GM19193 (cell line): ENCODE results near the gene MBP.

Experiments
- POLR2A ChIP-seq: IDR thresholded peaks from 4 replicates; pipeline ENCODE4 v1.6.1; 2011; ENCODE audit not compliant: insufficient read depth, insufficient read length; ENCODE audit errors: extremely low read depth

The MBP gene

DNA sequence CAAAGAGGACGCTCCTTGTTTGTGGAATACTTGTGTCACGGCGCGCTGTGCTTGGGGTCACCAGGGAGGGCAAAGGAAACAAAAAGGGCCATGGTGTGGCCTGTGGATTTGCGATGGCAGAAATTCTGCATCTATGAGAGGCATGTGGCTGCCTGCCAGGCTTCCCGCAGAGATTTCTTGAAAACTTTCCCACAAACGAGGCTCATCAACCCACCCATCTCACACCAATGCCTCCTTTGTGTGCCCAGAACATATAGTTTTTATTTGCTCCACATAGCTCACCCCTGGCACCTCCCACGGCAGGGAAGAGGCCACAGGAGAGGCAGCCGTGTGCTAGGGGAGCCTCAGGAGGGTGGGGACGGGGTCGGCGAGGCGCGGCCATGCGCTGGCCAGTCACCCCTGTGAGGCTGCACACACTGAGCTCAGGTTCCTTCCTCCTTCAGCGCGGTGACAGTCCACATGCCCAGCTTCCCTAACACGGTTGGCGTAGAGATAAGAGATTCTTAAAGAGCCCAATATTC, 100.3 kb downstream of the MBP start:
- TF ChIP-seq POLR2A = no peak

DNA sequence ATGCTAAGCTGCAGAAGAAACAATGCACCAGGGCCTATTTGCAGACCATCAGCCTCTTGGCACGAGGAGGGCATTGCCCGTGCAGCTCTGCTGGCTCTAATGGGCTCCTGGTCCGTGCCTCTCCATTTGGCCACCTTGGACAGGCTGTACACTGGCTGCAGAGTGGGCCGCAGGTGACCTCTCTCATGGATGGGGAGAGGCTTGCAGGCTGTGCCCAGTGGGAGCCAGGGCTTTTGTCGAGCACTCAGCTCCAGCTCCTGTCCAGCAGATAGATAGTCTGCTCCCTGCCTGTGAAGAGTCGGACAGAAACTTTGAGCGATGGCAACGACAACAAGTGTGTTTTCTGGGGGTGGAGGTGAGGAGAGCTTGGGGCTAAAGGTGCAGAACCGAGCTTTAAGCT, 100.9 kb downstream of the MBP start:
- no peak for TF ChIP-seq POLR2A

DNA sequence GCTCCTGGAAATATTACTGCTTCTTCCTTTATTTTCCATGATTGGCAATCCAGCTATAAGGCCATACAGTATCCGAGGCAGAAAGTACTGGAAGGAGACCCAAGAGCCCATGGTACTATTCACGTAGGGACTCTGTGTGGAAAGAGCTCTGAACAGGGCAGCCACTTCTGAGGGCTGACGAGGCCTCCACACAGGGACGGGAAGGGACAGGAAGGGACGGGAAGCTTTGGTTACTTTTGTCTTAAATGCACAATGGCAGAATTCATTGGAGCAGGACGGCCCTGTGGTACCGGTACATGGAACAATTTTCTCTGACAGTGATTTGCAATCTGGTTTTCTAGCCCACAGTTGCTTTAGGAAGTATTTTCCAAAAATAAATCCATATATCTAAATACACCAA, 102.4 kb downstream of the MBP start:
- TF ChIP-seq POLR2A = no peak

- no peak for TF ChIP-seq POLR2A
Observed at GRCh38 chr18:77025831-77026363, 106.7 kb downstream of the MBP start.

GRCh38 chr18:77025123-77025522, 107.5 kb downstream of the MBP start:
- TF ChIP-seq POLR2A = no peak

DNA sequence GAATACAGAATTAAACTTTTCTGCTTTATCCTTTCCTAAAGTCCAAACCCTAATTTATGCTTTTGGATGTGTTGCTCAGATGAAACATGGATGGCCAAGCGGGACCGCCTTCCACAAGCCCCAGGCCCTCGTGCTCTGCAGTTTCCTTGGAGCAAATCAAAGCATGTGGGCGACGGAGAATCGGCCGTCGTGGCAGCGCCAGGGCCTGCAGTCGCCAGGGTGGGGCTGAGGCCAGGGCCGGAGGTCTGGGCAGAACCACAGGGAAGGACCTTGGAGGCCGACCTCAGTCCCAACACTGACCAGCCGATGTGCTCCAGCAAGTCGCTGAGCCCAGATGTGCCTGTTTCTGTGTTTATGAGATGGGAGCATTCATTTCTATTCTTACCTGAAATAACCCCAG, 108.1 kb downstream of the MBP start:
- TF ChIP-seq POLR2A = no peak

- no peak for TF ChIP-seq POLR2A
Observed at GRCh38 chr18:77023102-77023782, 109.3 kb downstream of the MBP start.

GRCh38 chr18:77022556-77022955, 110.0 kb downstream of the MBP start:
- no peak for TF ChIP-seq POLR2A

DNA sequence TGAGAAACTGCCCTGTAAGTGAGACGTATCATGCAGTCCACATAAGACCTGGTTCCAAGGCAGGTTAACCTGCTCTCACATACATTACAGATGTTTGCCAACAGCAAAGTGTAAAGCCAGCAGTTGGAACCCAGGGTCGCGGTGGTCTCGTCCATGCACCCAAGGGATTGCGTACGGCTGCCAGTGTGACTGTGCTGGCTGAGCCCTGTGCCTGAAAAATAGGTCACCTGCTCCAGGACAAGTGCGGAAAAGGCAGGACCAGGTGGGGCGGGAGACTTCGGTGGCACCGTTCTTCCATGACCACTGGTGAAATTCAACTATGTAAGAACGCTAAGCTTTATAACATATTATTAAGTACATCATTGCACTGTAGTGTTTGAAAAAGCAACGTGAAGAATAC, 110.5 kb downstream of the MBP start:
- no peak for TF ChIP-seq POLR2A

DNA sequence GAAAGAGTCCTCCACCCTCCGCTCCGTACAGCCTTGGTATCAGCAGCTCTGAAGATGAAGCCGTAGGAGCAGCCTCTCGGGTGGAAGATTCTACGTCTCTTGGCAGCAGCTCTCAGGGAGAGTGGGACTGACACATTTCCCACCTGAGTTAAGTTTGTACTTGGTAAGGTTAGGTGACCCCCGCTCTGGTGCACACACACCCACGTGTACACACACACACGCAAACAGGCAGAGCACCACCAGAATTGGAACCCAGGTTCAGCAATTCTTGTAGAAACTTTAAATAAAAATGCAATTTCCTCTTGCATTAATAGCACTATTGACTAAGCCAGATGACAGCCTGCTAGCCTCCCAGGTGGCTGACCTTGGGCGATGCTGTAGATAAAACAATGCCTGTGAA, 111.5 kb downstream of the MBP start:
- TF ChIP-seq POLR2A = no peak

- TF ChIP-seq POLR2A = no peak
Observed at GRCh38 chr18:77020561-77020960, 112.0 kb downstream of the MBP start.

- no peak for TF ChIP-seq POLR2A
Observed at GRCh38 chr18:77019641-77020040, 112.9 kb downstream of the MBP start.

- TF ChIP-seq POLR2A = no peak
Observed at GRCh38 chr18:77017355-77017754, 115.2 kb downstream of the MBP start.

GRCh38 chr18:77016936-77017335, 115.6 kb downstream of the MBP start:
- TF ChIP-seq POLR2A = no peak

GRCh38 chr18:77015771-77016710, 116.5 kb downstream of the MBP start:
- no peak for TF ChIP-seq POLR2A

GRCh38 chr18:77015169-77015568, 117.4 kb downstream of the MBP start:
- no peak for TF ChIP-seq POLR2A

GRCh38 chr18:77014538-77014937, 118.0 kb downstream of the MBP start:
- TF ChIP-seq POLR2A = no peak
